HG03520 (cell line): Measurements from ENCODE around the gene RGS9BP.
"Not testable (repeated sequence)": the region's sequence is repeated elsewhere in the genome, so short reads cannot be mapped to it uniquely, and the experiment has no call there.

Source experiments
- ATAC-seq: cut with Tn5 transposase; IDR thresholded peaks from one replicate; pipeline ENCODE4 v1.9.1; 2021; ENCODE audit warnings: mild to moderate bottlenecking, moderate library complexity; ENCODE audit not compliant: unreplicated experiment

The RGS9BP gene

GRCh38 chr19:32694851-32695250 lies 19.2 kb downstream of the RGS9BP start:
- not testable (repeated sequence) for ATAC-seq

DNA sequence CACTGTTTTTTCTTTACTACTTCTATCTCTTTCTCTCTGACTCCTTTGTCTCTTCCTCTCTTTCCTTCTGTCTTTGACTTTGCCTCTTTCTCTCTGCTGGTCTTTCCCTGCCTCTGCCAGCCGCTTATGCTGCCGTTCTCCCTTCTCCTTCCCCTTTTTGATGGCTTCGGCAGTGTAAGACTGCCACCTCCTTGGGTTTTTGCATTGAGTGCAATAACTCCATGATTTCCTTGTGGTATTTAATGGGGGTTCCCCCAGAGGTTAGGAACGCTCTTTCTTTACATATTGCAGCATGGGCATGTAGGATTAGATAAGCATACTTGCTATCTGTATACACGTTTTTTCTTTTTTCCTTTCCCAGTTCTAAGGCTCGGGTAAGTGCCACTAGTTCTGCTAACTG lies 19.9 kb downstream of the RGS9BP start:
- ATAC-seq, result not testable (repeated sequence)

DNA sequence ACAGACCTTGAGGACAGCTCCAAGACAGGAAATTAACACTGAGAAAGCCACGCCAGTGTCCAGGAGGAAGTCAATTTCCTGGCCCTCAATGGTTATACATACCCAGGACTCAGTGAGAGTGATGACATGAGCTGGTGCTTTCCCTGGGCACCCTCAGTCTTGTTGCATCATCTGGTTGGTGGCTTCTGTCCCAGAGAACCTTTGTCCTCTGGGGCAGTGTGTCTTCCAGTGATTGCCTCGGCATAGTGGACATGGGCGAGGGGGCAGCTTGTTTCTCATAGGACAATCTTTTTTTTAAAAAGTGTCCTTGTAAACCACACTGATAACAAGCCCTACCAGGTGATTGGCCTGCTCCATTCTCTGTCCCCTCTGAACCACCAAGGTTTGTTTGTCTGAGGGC lies 21.1 kb downstream of the RGS9BP start:
- ATAC-seq, result not testable (repeated sequence)

GRCh38 chr19:32700129-32700528 lies 24.5 kb downstream of the RGS9BP start:
- ATAC-seq, result not testable (repeated sequence)

- no peak for ATAC-seq
Measured at GRCh38 chr19:32702010-32702409, 26.4 kb downstream of the RGS9BP start.

DNA sequence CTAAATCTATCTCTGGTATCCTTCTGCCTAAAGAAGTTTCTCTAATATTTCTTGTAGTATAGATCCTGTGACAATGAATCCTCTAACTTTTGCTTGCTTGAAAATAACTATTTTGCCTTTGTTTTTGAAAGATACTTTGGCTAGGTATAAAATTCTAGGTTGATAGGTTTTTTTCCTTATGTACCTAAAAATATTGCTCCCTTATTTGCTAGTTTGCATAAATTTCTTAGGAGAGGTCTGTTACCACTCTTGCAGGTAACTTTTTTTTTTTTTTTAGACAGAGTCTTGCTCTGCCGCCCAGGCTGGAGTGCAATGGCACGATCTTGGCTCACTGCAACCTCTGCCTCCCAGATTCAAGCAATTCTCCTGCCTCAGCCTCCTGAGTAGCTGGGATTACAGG lies 28.4 kb downstream of the RGS9BP start:
- not testable (repeated sequence) for ATAC-seq

- no peak for ATAC-seq
Measured at GRCh38 chr19:32708457-32708856, 32.8 kb downstream of the RGS9BP start.

DNA sequence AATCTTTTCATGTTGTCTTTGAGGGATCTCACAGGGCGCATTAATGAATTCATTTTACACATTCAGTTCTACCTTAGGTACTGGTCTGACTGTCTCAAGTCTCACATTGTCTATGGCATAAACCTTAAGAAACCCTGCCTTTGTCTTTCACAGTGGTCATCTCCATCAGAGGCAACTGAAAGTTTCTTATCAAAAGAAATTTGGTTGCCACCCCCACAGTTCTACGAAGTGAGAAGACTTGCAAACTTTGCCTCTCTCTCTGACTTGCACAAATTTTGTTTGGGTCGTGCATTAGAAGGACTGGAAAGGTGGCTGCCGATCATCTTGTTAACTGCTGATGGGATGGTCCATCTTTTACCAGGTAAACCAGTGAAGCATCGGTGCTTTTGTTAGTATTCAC lies 33.4 kb downstream of the RGS9BP start:
- no peak for ATAC-seq

GRCh38 chr19:32711747-32712146 lies 36.1 kb downstream of the RGS9BP start:
- ATAC-seq, result no peak

DNA sequence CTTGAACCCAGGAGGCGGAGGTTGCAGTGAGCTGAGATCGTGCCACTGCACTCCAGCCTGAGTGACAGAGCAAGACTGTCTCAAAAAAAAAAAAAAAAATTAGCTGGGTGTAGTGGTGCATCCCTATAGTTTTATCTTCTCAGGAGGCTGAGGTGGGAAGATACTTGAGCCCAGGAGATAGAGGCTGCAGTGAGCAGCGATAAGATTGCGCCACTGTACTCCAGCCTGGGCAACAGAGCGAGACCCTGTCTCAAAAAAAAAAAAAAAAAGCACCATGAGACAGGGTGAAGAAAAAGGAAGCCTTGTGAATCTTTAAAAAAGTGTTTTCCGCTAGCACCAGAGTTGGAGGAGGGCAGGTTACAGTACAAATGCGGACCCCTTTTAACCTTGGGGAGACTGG lies 40.6 kb downstream of the RGS9BP start:
- ATAC-seq, result not testable (repeated sequence)

- ATAC-seq, result no peak
Measured at GRCh38 chr19:32717496-32717895, 41.8 kb downstream of the RGS9BP start.

GRCh38 chr19:32718286-32718685 lies 42.6 kb downstream of the RGS9BP start:
- no peak for ATAC-seq

GRCh38 chr19:32719611-32720059 lies 44.0 kb downstream of the RGS9BP start, which contains the start of gene TDRD12:
Gene TDRD12, plus strand, starts transcription at chr19:32719767. Its CDS starts 306 bp downstream, at chr19:32720073.
- no peak for ATAC-seq

- no peak for ATAC-seq
Measured at GRCh38 chr19:32720216-32720935, 44.7 kb downstream of the RGS9BP start.

GRCh38 chr19:32720936-32721250 lies 45.2 kb downstream of the RGS9BP start:
- no peak for ATAC-seq
